HS-5 (cell line): ENCODE measurements around the gene ITGA7.

ENCODE experiments used
- DNase-seq: peaks from one replicate; pipeline ENCODE4 v3.0.0-alpha.2; 2012; ENCODE audit warnings: low read depth

The ITGA7 gene

DNA sequence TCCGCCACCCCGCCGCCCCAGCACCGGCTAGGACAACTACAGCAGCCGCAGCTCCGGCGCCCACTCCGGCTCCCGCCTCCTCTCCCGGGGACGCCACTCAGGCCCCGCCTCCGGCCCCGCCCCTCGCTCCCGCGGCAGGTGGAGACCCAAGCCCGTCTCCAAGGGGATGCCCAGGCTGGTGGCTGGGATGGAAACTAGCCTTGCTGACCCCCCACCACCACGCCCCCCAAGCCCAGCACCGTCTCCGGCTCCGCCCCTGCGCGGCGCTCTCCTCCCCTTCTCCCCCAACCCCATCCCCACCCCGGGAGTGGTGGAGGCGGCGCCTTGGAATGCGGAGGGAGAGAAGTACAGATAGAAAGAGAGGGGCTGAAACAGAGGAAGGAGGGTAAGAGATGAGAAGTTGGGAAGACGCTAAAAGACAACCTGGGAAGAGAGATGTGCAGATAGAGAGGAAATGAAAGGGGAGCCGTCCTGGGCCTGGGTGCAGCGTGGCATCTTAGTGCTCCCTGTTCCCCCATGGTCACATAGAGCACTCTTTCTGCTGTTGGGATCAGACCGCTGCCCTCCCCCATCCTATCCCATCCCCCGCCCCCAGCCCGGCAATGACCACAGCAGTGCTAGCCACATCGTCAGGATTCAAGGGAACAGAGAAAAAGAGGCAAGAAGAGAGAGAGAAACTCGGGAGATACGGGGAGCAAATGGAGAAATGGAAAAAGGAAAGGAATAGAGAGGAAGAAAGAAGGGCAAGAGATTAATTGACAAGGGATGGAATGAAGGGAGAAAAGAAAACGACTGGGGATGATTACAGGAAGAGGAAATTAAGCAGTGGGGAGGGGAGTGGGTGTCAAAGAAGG is at the start of gene ITGA7:
ITGA7 (minus strand) TSS at position 64 of the 854 bp plus-strand sequence. CDS start 222 bp downstream, outside the sequence.
- no peak for DNase-seq

GRCh38 chr12:55755246-55755645 is 47.5 kb upstream of the ITGA7 start:
- no peak for DNase-seq

- no peak for DNase-seq
Observed at GRCh38 chr12:55748230-55748993, 40.7 kb upstream of the ITGA7 start.

GRCh38 chr12:55746913-55747231 is 39.2 kb upstream of the ITGA7 start:
- DNase-seq, result no peak

- DNase-seq, result no peak
Observed at GRCh38 chr12:55746174-55746912, 38.6 kb upstream of the ITGA7 start.

- no peak for DNase-seq
Observed at GRCh38 chr12:55745361-55746173, 37.9 kb upstream of the ITGA7 start.

DNA sequence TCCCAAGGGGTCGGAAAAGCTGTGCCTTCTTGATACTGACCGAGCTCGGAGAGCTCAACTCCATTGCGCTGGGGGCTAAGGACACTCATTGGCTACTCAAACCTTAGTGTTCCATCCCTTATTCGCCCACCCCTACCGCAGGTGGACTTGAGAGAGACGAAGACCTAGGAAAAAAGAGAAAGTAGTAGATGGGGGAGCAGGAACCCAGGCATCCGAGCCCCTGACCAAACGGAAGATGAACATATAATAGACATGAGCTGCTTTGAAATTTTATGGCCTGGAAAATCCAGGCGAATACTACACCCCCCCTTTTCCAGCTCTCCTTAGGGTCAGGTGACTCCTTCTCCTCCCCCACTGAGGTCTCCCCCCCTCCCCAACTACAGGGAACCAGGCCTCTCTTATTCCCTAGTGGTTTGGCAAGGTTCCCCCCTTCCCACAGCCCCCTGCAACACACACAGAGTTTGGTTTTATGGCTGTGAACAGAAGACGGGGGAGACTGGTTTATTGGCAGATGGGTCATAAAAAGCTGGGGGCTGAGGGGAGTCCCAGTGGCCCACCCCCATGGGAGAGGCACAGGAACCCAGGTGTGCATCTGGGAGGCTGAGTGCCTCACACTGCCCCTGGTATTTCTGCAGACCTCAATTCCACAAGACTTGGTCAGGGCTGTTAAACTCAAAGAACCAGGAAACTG is 36.8 kb upstream of the ITGA7 start:
- no peak for DNase-seq

DNA sequence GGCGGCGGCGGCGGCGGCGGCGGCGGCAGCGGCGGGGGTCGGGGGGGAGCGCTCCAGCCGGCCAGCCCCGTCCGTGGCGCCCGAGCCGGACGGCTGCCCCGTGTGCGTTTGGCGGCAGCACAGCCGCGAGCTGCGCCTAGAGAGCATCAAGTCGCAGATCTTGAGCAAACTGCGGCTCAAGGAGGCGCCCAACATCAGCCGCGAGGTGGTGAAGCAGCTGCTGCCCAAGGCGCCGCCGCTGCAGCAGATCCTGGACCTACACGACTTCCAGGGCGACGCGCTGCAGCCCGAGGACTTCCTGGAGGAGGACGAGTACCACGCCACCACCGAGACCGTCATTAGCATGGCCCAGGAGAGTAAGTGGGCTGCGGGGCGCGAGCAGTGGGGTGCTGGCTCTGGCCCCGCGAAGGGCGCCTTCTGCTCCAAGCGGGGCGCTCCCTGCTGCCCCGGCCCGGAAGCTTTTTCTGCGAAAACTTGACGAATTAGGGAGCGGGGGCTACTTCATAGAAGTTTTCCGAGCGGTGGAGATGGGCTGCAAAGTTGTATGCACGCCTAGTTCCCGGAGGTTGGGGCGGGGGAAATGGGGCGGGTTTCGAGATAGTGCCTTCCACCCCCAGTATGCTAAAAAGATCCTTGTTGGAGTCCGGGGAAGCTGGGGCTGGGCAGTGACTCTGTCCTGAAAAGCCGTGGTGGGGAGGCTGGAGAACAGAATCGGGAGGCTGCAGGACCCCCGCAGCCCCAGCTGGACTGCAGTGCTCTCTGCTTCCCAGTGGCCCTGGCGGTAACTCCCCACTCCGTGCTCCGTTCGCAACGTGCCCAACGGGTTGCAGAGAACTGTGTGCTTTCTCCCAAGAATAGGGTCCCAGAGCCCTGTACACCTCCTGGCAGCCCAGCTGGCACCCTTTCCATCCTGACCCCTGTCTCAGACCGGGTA is 36.0 kb upstream of the ITGA7 start:
- no peak for DNase-seq

- DNase-seq, result no peak
Observed at GRCh38 chr12:55742719-55743405, 35.2 kb upstream of the ITGA7 start, which contains the start of gene GDF11. GDF11 (plus strand) TSS chr12:55743122; CDS start chr12:55743317, 195 bp downstream.

GRCh38 chr12:55741931-55742680 is 34.4 kb upstream of the ITGA7 start:
- DNase-seq, result no peak

DNA sequence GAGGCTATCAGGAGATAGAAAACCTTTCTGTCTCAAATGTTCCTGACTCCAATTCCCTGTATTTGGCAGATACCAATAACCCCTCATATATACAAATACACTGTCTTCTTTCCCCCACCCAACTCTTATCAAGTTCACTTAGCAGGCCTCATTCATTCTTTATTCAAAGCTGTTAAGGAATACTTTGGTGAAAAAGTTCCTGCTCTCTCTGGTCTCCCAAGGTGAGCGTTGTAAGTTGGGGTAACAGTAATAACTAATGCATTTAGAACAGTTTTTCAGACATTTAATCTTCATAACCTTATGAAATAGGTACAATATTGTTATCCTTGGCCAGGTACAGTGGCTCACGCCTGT is 31.3 kb upstream of the ITGA7 start:
- no peak for DNase-seq

DNA sequence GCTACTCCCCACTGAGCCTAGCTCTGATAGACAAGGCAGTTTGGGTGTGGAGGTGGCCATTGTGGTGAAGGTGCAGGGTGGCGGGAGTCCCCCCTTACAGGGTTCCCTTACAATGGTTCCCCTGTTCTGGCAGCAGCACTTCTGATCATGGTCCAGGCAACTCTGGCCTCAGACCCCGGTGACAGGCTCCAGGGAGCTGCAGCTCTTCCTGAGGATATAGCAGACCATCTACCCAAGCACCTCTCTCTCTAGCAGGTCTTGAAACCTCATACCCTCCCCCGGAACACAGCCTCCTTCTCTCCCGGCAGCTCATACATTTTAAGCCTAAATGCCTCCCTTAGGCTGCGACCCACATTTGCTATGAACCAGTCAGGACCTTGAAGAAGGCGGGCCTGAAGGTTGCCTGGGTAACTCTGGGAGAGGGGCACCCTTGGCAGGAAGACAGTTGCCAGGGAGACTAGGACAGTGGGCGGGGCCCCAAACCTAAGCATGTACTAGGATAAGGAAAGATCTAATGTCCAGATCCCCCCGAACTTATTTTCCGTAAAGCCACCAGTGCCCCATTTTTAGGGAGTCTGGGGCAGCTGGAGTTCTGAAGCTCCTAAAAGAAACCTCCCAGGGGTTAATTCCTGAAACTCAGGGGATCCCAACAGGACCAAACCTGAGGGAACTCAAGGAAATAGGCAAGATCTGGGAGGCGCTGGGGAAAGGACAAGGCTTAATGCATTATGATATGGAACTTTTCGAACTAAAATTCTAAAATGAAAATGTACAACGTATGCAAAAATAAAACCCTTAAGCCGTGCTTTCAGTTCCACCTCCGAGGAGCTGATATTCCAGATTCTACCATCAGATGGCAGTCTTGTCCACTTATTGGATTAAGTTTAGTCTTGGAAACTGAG is 30.7 kb upstream of the ITGA7 start:
- DNase-seq, result no peak

DNA sequence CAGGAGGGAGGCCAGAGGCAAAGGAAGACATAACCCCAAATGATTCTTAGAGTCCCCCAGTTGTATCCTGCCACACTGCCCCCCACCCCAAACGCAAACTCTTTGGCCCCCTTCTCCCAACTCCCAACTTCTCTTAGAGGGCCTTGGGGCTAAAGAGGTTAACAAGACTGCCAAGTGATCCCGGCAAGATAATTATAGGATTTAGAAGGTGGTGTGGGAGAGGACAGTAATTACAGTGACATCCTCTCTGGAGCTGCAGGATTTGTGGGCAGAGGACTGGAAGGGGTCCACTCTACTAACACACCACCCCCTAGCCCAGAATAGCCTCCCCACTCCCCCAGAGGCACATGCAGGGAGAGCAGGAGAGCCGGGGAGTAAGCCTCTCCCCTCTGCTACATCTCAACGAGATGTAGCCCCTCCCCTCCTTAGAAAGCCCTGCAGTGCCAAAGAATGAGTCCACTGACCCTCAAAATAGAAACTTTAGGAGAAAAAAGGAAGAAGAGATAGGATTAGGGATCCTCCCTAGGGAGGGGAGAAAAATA is 29.9 kb upstream of the ITGA7 start:
- DNase-seq, result no peak

GRCh38 chr12:55736780-55737580 is 29.3 kb upstream of the ITGA7 start:
- no peak for DNase-seq

- DNase-seq, result no peak
Observed at GRCh38 chr12:55736076-55736475, 28.4 kb upstream of the ITGA7 start.

- DNase-seq, result no peak
Observed at GRCh38 chr12:55734595-55734994, 26.9 kb upstream of the ITGA7 start.

GRCh38 chr12:55733858-55734257 is 26.2 kb upstream of the ITGA7 start:
- no peak for DNase-seq
